DOHH2 (cell line): ENCODE data around the gene PTP4A2.

Source experiments
- H3F3A ChIP-seq: fragments of 200-600 bp; sonication (generic), shearing (Covaris generic); 2 replicates; pipeline ENCODE4 v1.6.0; 2016; ENCODE audit warnings: antibody characterized with exemption, mild to moderate bottlenecking; ENCODE audit not compliant: control insufficient read depth, insufficient read depth
- H3K27ac ChIP-seq: fragments of 200-600 bp; sonication (generic); 2 replicates; pipeline ENCODE4 v1.5.1; 2014; ENCODE audit warnings: low read depth, mild to moderate bottlenecking, low read length, moderate library complexity
- H3K27me3 ChIP-seq: fragments of 200-600 bp; sonication (generic); 2 replicates; pipeline ENCODE4 v1.6.1; 2014; ENCODE audit warnings: mild to moderate bottlenecking, low read length, mixed read lengths; ENCODE audit not compliant: control insufficient read depth
- H3K36me3 ChIP-seq: fragments of 200-600 bp; sonication (generic); 2 replicates; pipeline ENCODE4 v1.6.1; 2014; ENCODE audit warnings: mild to moderate bottlenecking, low read length, moderate library complexity, mixed read lengths; ENCODE audit not compliant: control insufficient read depth
- H3K4me1 ChIP-seq: fragments of 200-600 bp; sonication (generic); 2 replicates; pipeline ENCODE4 v1.6.1; 2014; ENCODE audit warnings: mild to moderate bottlenecking, low read length, mixed read lengths; ENCODE audit not compliant: control insufficient read depth
- H3K4me2 ChIP-seq: fragments of 200-600 bp; sonication (generic); 2 replicates; pipeline ENCODE4 v1.6.0; 2014; ENCODE audit warnings: mild to moderate bottlenecking, low read length, moderate library complexity
- H3K4me3 ChIP-seq: fragments of 200-600 bp; sonication (generic); 2 replicates; pipeline ENCODE4 v1.5.1; 2014; ENCODE audit warnings: mild to moderate bottlenecking, low read length, mixed read lengths
- H3K79me2 ChIP-seq: fragments of 200-600 bp; sonication (generic); 2 replicates; pipeline ENCODE4 v1.6.1; 2014; ENCODE audit warnings: mild to moderate bottlenecking, low read length, mixed read lengths; ENCODE audit not compliant: control insufficient read depth
- H3K9me2 ChIP-seq: fragments of 200-600 bp; sonication (generic); replicated peaks from 2 replicates; pipeline ENCODE4 v1.6.1; 2014; ENCODE audit warnings: mild to moderate bottlenecking, low read length, mixed read lengths; ENCODE audit not compliant: control insufficient read depth
- H3K9me3 ChIP-seq: fragments of 200-600 bp; sonication (generic); 2 replicates; pipeline ENCODE4 v1.6.1; 2014; ENCODE audit warnings: antibody characterized with exemption, low read length, mixed read lengths; ENCODE audit not compliant: control insufficient read depth, insufficient read depth
- H4K20me1 ChIP-seq: fragments of 200-600 bp; sonication (generic); 2 replicates; pipeline ENCODE4 v1.6.0; 2014; ENCODE audit warnings: low read depth, mild to moderate bottlenecking, antibody characterized with exemption, low read length, moderate library complexity; ENCODE audit not compliant: control insufficient read depth, insufficient read depth
- CTCF ChIP-seq: fragments of 200-600 bp; sonication (generic); IDR thresholded peaks from one replicate; pipeline ENCODE4 v1.5.1; 2014; ENCODE audit warnings: antibody characterized with exemption, mild to moderate bottlenecking, low read depth, low read length; ENCODE audit not compliant: poor library complexity, severe bottlenecking
- EZH2phosphoT487 ChIP-seq: fragments of 200-600 bp; sonication (generic); IDR thresholded peaks from 2 replicates; pipeline ENCODE4 v1.6.1; 2017; ENCODE audit warnings: borderline replicate concordance, mild to moderate bottlenecking, antibody characterized with exemption, low read length, moderate library complexity, mixed read lengths

PTP4A2 gene

DNA sequence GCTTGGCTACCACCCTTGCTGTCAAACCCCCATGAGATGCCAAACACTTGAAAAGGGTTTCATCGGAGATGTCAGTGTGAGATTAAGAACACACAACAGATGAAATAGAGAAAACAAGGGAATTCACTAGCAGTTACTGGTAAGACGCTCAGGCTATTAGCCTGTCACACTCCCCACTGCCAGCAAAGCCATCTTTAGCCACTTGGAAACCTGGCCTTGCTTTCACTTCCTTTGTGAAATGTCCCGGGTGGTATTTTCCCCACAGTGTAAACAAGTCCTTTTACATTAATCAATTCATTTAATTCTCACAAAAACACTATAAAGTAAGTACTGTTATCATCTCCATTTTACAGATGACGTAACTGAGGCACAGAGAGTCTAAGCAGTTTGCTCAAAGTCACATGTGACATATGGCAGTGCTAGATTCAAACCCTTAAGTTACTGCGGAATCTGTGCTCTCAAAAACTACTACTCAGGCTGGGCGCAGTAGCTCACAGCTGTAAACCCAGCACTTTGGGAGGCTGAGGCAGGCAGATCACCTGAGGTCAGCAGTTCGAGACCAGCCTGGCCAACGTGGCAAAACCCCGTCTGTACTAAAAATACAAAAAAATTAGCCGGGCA, 42.8 kb upstream of the PTP4A2 start:
- no peaks in the 10 kb centered on the region for H3K27me3 ChIP-seq
- H3K36me3 ChIP-seq: peaks cover 6% of the 10 kb centered on the region; the same call in 1 of the 2 replicates
- no peaks in the 10 kb centered on the region for H3K9me2 ChIP-seq
- H3K9me3 ChIP-seq: no peaks in the 10 kb centered on the region
- H3K4me3 ChIP-seq: no peak overlapping the region
- no peak for TF ChIP-seq CTCF
- no peak for TF ChIP-seq EZH2phosphoT487
- peak overlapping the region; percentile 0; the same call in 1 of the 2 replicates for H3K4me2 ChIP-seq
- peaks cover 6% of the 10 kb centered on the region; the same call in 1 of the 2 replicates for H3F3A ChIP-seq
- H3K79me2 ChIP-seq: no peaks in the 10 kb centered on the region
- H4K20me1 ChIP-seq: no peaks in the 10 kb centered on the region
- H3K27ac ChIP-seq: no peak overlapping the region
- peaks cover 43% of the 10 kb centered on the region for H3K4me1 ChIP-seq

GRCh38 chr1:31978843-31979400, 40.8 kb upstream of the PTP4A2 start:
- H3K4me3 ChIP-seq: no peak overlapping the region
- no peak for TF ChIP-seq CTCF
- no peak for TF ChIP-seq EZH2phosphoT487

GRCh38 chr1:31977385-31978131, 39.4 kb upstream of the PTP4A2 start:
- H3K4me2 ChIP-seq: no peak overlapping the region
- no peaks in the 10 kb centered on the region for H3K9me2 ChIP-seq
- H3K27ac ChIP-seq: no peak overlapping the region

More at GRCh38 chr1:31978843-31979400, 40.8 kb upstream of the PTP4A2 start:
- H3K4me1 ChIP-seq: peaks cover 26% of the 10 kb centered on the region
- H3K27me3 ChIP-seq: no peaks in the 10 kb centered on the region
- H4K20me1 ChIP-seq: no peaks in the 10 kb centered on the region
- H3K27ac ChIP-seq: no peak overlapping the region
- no peak overlapping the region for H3K4me2 ChIP-seq
- H3K9me3 ChIP-seq: no peaks in the 10 kb centered on the region
- H3K79me2 ChIP-seq: no peaks in the 10 kb centered on the region
- H3K9me2 ChIP-seq: no peaks in the 10 kb centered on the region
- peaks cover 6% of the 10 kb centered on the region; the same call in 1 of the 2 replicates for H3F3A ChIP-seq
- H3K36me3 ChIP-seq: no peaks in the 10 kb centered on the region

More at GRCh38 chr1:31977385-31978131, 39.4 kb upstream of the PTP4A2 start:
- Histone ChIP-seq H3K36me3 (no peaks in the 10 kb centered on the region), H3F3A (peaks cover 3% of the 10 kb centered on the region; the same call in 1 of the 2 replicates), H3K4me1 (peaks cover 22% of the 10 kb centered on the region), H3K79me2 (no peaks in the 10 kb centered on the region), H3K4me3 (no peak overlapping the region), H3K27me3 (no peaks in the 10 kb centered on the region), H4K20me1 (no peaks in the 10 kb centered on the region), H3K9me3 (no peaks in the 10 kb centered on the region)
- TF ChIP-seq EZH2phosphoT487: no peak
- TF ChIP-seq CTCF: peak; percentile 30
